CD4-positive, alpha-beta memory T cell (primary cell): ENCODE data around the gene ANKRD10. TPM values are rescaled to one million over a fixed set of nuclear protein-coding genes. Genes with fewer than 3 reads are reported as not detected.

Source experiments
- CTCF ChIA-PET: fragments of 350-600 bp; sonication (Branson Sonifier 250); formaldehyde crosslinking; loops from one replicate; lab custom pipeline; 2021; ENCODE audit warnings: inconsistent platforms; ENCODE audit not compliant: partially characterized antibody; lab: Charles Lee
- POLR2A ChIA-PET: fragments of 350-600 bp; sonication (Branson Sonifier 250); formaldehyde crosslinking; loops from one replicate; lab custom pipeline; 2021; ENCODE audit not compliant: partially characterized antibody; lab: Charles Lee
- DNase-seq, 5 donors: peaks; one replicate each; pipeline versions ENCODE4 v3.0.0 to v3.0.0-alpha.2; 2020 to 2022; ENCODE audit warnings: mixed read lengths in 1 of 5
- H3K27ac ChIP-seq: one replicate; pipeline ENCODE4 v1.7.0; 2013; ENCODE audit warnings: low read depth, low read length
- H3K27me3 ChIP-seq: 2 replicates; pipeline ENCODE4 v1.7.0; 2013; ENCODE audit warnings: mild to moderate bottlenecking, low read length, moderate library complexity; ENCODE audit not compliant: insufficient read depth
- H3K36me3 ChIP-seq: 2 replicates; pipeline ENCODE4 v1.7.0; 2013; ENCODE audit warnings: mild to moderate bottlenecking, low read length, moderate library complexity; ENCODE audit not compliant: insufficient read depth
- H3K4me1 ChIP-seq: 2 replicates; pipeline ENCODE4 v1.7.0; 2013; ENCODE audit warnings: mild to moderate bottlenecking, low read length, moderate library complexity; ENCODE audit not compliant: insufficient read depth
- H3K4me3 ChIP-seq, 2 donors: one replicate each; pipeline ENCODE4 v1.7.0; 2013; ENCODE audit warnings: low read length in 2 of 2, mild to moderate bottlenecking in 1 of 2
- H3K9me3 ChIP-seq, 2 donors: one replicate each; pipeline ENCODE4 v1.7.0; 2013; ENCODE audit warnings: low read length in 2 of 2, control low read depth in 1 of 2; ENCODE audit not compliant: control insufficient read depth in 1 of 2
- H3K27ac Mint-ChIP-seq, 7 donors: one replicate each; pipeline ENCODE4 v1.8.0; 2020 to 2021; ENCODE audit warnings: mixed read lengths in 7 of 7, mild to moderate bottlenecking in 6 of 7, inconsistent platforms in 3 of 7, moderate library complexity in 3 of 7
- H3K27me3 Mint-ChIP-seq, 2 donors: one replicate each; pipeline ENCODE4 v1.8.0; 2020 to 2021; ENCODE audit warnings: mixed read lengths in 2 of 2
- H3K36me3 Mint-ChIP-seq, 2 donors: one replicate each; pipeline ENCODE4 v1.8.0; 2020 to 2021; ENCODE audit warnings: mixed read lengths in 2 of 2, inconsistent platforms in 1 of 2, mild to moderate bottlenecking in 1 of 2
- H3K4me1 Mint-ChIP-seq, 4 donors: one replicate each; pipeline ENCODE4 v1.8.0; 2020 to 2021; ENCODE audit warnings: mixed read lengths in 4 of 4, mild to moderate bottlenecking in 1 of 4
- H3K4me3 Mint-ChIP-seq, 8 donors: one replicate each; pipeline ENCODE4 v1.8.0; 2020 to 2021; ENCODE audit warnings: mixed read lengths in 8 of 8, mild to moderate bottlenecking in 7 of 8, moderate library complexity in 6 of 8, inconsistent platforms in 3 of 8
- H3K9me3 Mint-ChIP-seq, 8 donors: one replicate each; pipeline ENCODE4 v1.8.0; 2020 to 2021; ENCODE audit warnings: mixed read lengths in 8 of 8, mild to moderate bottlenecking in 5 of 8, inconsistent platforms in 3 of 8, moderate library complexity in 1 of 8
- intact Hi-C: fragments of 100-400 bp; cut with micrococcal nuclease; formaldehyde crosslinking; loops from one replicate; pipeline ENCODE4 v1.15.1; 2023
- polyA plus RNA-seq, 2 donors: library from polyadenylated mRNA; unstranded; fragments of 300-500 nt; fragmentation: Illumina TruSeq; gene quantifications; one replicate each; pipeline ENCODE4 v1.2.3, GENCODE V29; 2021
- total RNA-seq, 2 experiments: library from RNA; stranded (reverse); gene quantifications; one replicate each; pipeline ENCODE4 v1.2.3, GENCODE V29; 2021

ANKRD10 gene
- total and polyA plus RNA-seq, 4 experiments from 2014 or later, result 53.0 to 140 (median 95.3) TPM

DNA sequence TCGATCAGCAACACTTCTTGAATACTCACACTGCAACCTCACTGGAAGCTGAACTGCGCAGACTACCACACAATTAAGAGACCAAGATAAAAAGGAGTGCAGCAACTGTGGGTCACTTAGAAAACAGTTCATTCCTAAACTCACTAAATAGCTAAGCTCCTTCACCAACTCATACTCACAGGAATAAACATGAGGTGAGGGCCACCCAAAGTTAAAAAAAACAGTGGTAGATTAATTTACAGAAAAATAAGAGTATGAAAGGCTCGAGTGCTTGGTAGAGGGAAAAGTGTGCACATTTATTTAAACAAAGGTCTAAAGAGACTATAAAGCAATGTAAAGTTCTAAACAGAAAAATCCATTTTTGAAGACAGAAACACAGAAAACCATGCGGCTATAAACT is 7.6 kb downstream of the ANKRD10 start:
- no peak overlapping the region for H3K4me3 ChIP-seq
- H3K27ac ChIP-seq, result no peak overlapping the region
- Mint-ChIP-seq H3K36me3 (peaks cover 29 to 66% of the 10 kb centered on the region in 2 donors), H3K9me3 (no peaks in the 10 kb centered on the region), H3K27me3 (no peaks in the 10 kb centered on the region), H3K4me3 (no peak overlapping the region), H3K27ac (no peak overlapping the region), H3K4me1 (peaks cover 44 to 65% (median 53%) of the 10 kb centered on the region in 4 donors)
- intact Hi-C loops, result no loop called here
- POLR2A ChIA-PET, result no interaction called here
- H3K9me3 ChIP-seq, result no peaks in the 10 kb centered on the region
- H3K27me3 ChIP-seq, result no peaks in the 10 kb centered on the region
- H3K4me1 ChIP-seq, result peaks cover 37% of the 10 kb centered on the region
- CTCF ChIA-PET, result interaction anchor here (1.4 kb wide), 1 partner anchor 8 kb away, joined by 3 read pairs; no protein-coding TSS in a partner anchor
- DNase-seq, result no peak
- H3K36me3 ChIP-seq, result peaks cover 23% of the 10 kb centered on the region

DNA sequence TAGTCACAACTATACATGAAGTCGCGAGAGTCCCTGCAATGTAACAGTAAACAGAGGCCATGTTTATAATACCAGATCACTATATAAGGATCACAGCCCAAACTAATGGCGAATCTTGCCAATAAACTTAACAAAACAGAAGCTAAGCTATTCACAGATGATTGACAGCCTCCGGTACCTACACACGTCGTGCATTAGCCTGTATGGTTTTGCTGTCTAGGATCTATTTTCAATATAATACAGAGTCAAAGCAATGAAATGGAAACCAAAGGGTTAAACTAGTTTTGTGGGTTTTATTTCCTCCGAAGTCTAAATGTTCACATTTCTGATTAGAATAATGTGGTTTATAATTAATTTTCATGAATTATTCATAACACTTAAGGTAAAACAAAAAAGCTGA is 10.1 kb downstream of the ANKRD10 start:
- Histone ChIP-seq H3K36me3 (peaks cover 17% of the 10 kb centered on the region), H3K4me1 (peaks cover 14% of the 10 kb centered on the region), H3K27ac (no peak overlapping the region), H3K4me3 (no peak overlapping the region), H3K9me3 (no peaks in the 10 kb centered on the region), H3K27me3 (no peaks in the 10 kb centered on the region)
- intact Hi-C loops, result no loop called here
- no peak for DNase-seq
- no peak overlapping the region for H3K4me3 Mint-ChIP-seq
- ChIA-PET CTCF (interaction anchor here (1.8 kb wide), 1 partner anchor 11 kb away, joined by 10 read pairs; no protein-coding TSS in a partner anchor), POLR2A (interaction anchor here (1.8 kb wide), 1 partner anchor 11 kb away, joined by 6 read pairs; no protein-coding TSS in a partner anchor)
- H3K9me3 Mint-ChIP-seq, result no peaks in the 10 kb centered on the region
- peaks cover 28 to 42% (median 34%) of the 10 kb centered on the region in 4 donors for H3K4me1 Mint-ChIP-seq
- H3K27ac Mint-ChIP-seq, result no peak overlapping the region
- H3K27me3 Mint-ChIP-seq, result no peaks in the 10 kb centered on the region
- peaks cover 26 to 66% of the 10 kb centered on the region in 2 donors for H3K36me3 Mint-ChIP-seq

DNA sequence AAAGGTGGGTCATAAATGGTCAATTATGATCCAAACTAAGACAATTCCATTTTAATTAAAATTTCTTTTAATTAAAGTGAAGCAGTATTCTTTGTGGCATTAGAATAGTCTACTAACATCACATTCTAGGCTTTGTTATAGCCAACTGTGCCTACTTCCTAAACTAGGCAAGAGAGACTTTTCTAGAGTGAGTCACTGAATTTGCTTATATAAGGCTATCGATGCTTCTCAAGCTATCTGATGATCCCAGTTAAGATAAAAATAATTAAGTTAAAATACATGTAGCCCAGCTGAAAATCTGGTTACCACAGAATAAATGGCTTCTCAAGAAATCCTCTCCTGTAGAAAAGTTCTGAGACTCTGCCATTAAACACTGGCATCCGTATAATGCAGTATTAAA is 12.5 kb downstream of the ANKRD10 start:
- intact Hi-C loops, result no loop called here
- no peaks in the 10 kb centered on the region for H3K4me1 ChIP-seq
- no peak overlapping the region for H3K27ac Mint-ChIP-seq
- H3K9me3 Mint-ChIP-seq, result no peaks in the 10 kb centered on the region
- no peaks in the 10 kb centered on the region for H3K27me3 Mint-ChIP-seq
- DNase-seq, result no peak
- no peak overlapping the region for H3K4me3 ChIP-seq
- peaks cover 10% of the 10 kb centered on the region for H3K36me3 ChIP-seq
- POLR2A ChIA-PET, result no interaction called here
- no peaks in the 10 kb centered on the region for H3K9me3 ChIP-seq
- no peak overlapping the region for H3K27ac ChIP-seq
- H3K27me3 ChIP-seq, result no peaks in the 10 kb centered on the region
- H3K4me1 Mint-ChIP-seq, result peaks cover 12 to 20% (median 18%) of the 10 kb centered on the region in 4 donors
- no peak overlapping the region for H3K4me3 Mint-ChIP-seq
- H3K36me3 Mint-ChIP-seq, result peaks cover 24 to 55% of the 10 kb centered on the region in 2 donors
- CTCF ChIA-PET, result no interaction called here

DNA sequence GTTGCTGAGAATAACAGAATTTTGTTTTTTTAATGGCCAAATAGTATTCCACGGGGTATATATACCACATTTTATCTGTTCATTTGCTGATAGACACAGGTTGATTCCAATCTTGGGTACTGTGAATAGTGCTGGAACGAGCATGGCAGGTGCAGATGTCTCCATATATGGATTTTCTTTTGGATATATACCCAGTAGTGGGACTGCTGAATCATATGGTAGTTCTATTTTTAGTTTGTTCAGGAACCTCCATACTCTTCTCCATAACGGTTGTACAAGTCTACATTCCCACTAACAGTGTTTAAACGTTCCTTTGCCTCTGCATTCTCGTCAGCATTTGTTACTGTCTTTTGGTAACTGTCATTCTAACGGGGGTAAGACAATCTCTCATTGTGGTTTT is 17.3 kb downstream of the ANKRD10 start:
- Histone ChIP-seq H3K27ac (no peak overlapping the region), H3K4me3 (no peak overlapping the region), H3K4me1 (no peaks in the 10 kb centered on the region), H3K27me3 (no peaks in the 10 kb centered on the region), H3K9me3 (no peaks in the 10 kb centered on the region), H3K36me3 (peaks cover 17% of the 10 kb centered on the region)
- Mint-ChIP-seq H3K4me3 (peak overlapping the region in 1 of 8 donors; percentile 43), H3K27me3 (no peaks in the 10 kb centered on the region), H3K36me3 (peaks cover 16 to 45% of the 10 kb centered on the region in 2 donors), H3K4me1 (peaks cover 0 to 6% (median 1%) of the 10 kb centered on the region in 4 donors), H3K27ac (peak overlapping the region in 2 of 7 donors; percentile 14 to 29), H3K9me3 (peaks cover 0 to 1% (median 0%) of the 10 kb centered on the region in 8 donors)
- intact Hi-C loops, result no loop called here
- ChIA-PET CTCF (no interaction called here), POLR2A (no interaction called here)
- DNase-seq, result no peak

DNA sequence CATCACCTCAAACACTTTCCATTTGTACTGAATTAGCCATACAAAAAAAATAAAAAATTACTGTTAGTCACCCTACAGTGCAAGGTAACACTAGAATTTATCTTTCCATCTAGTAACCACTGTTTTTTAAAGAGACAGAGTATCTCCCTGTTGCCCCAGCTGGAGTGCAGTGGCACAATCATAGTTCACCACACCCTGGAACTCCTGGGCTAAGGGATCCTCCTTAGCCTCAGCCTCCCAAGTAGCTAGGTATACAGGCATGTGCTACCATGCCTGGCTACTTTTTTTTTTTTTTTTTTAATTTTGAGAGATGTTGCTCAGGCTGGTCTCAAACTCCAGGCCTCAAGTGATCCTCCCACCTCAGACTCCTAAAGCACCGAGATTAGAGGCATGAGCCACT is 17.9 kb downstream of the ANKRD10 start:
- Histone ChIP-seq H3K27ac (no peak overlapping the region), H3K27me3 (no peaks in the 10 kb centered on the region), H3K36me3 (peaks cover 19% of the 10 kb centered on the region), H3K9me3 (no peaks in the 10 kb centered on the region), H3K4me1 (no peaks in the 10 kb centered on the region), H3K4me3 (no peak overlapping the region)
- peaks cover 0 to 6% (median 1%) of the 10 kb centered on the region in 4 donors for H3K4me1 Mint-ChIP-seq
- intact Hi-C loops, result no loop called here
- H3K4me3 Mint-ChIP-seq, result no peak overlapping the region
- ChIA-PET CTCF (no interaction called here), POLR2A (no interaction called here)
- no peak for DNase-seq
- peaks cover 0 to 1% (median 0%) of the 10 kb centered on the region in 8 donors for H3K9me3 Mint-ChIP-seq
- no peaks in the 10 kb centered on the region for H3K27me3 Mint-ChIP-seq
- H3K27ac Mint-ChIP-seq, result no peak overlapping the region
- peaks cover 18 to 47% of the 10 kb centered on the region in 2 donors for H3K36me3 Mint-ChIP-seq

DNA sequence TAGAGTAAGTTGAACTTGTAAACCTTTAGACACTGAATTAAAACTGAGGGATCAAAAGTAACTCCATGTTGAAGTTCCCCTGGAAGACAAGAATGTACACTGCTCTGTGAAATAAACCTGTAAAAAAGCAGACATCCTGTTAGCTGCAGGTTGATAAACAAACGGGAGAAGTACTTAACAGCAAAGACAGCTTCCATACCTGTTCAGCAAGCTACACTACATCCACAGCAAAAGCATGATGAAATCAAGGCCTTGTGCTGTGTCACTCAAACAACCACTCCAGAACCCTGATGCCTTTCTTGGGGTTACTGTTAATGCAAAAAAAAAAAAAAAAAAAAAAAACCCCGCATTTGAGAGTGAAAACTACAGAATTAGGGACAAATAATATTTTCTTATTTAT is 20.8 kb downstream of the ANKRD10 start:
- peaks cover 0 to 1% (median 0%) of the 10 kb centered on the region in 8 donors for H3K9me3 Mint-ChIP-seq
- H3K4me1 Mint-ChIP-seq, result peaks cover 0 to 4% (median 1%) of the 10 kb centered on the region in 4 donors
- POLR2A ChIA-PET, result interaction anchor here (1.2 kb wide), 1 partner anchor 21 kb away, joined by 3 read pairs; no protein-coding TSS in a partner anchor
- Histone ChIP-seq H3K4me1 (no peaks in the 10 kb centered on the region), H3K27ac (no peak overlapping the region), H3K36me3 (peaks cover 19% of the 10 kb centered on the region), H3K9me3 (no peaks in the 10 kb centered on the region), H3K4me3 (no peak overlapping the region), H3K27me3 (no peaks in the 10 kb centered on the region)
- CTCF ChIA-PET, result interaction anchor here (0.6 to 0.7 kb wide), 2 partner anchors 18 to 1933 kb away, joined by 3 to 4 read pairs; no protein-coding TSS in a partner anchor
- no peak overlapping the region for H3K4me3 Mint-ChIP-seq
- H3K36me3 Mint-ChIP-seq, result peaks cover 25 to 39% of the 10 kb centered on the region in 2 donors
- DNase-seq, result no peak
- H3K27me3 Mint-ChIP-seq, result no peaks in the 10 kb centered on the region
- intact Hi-C loops, result no loop called here
- H3K27ac Mint-ChIP-seq, result no peak overlapping the region

DNA sequence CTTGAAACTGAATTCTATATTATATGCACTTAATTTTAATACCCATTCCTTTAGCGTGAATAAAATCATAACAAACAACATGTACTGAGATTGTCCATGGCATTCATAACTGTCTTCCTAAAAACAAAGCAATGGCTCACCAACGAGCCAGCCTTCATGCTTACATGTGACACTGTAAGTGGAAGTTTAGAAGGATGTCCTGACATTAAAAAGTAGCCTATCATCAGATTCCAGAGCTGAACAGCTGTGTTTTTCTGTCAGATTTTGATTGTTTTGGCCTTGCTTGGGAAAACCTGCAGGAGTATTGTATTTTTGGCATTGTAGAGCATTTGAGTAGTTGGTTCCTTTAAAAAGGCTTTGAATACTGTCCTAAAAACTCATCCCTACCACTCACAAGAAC is 21.3 kb downstream of the ANKRD10 start:
- Histone ChIP-seq H3K36me3 (peaks cover 19% of the 10 kb centered on the region), H3K4me1 (no peaks in the 10 kb centered on the region), H3K27ac (no peak overlapping the region), H3K27me3 (no peaks in the 10 kb centered on the region), H3K4me3 (no peak overlapping the region), H3K9me3 (no peaks in the 10 kb centered on the region)
- intact Hi-C loops, result no loop called here
- H3K27me3 Mint-ChIP-seq, result no peaks in the 10 kb centered on the region
- peaks cover 0 to 4% (median 1%) of the 10 kb centered on the region in 4 donors for H3K4me1 Mint-ChIP-seq
- peaks cover 25 to 41% of the 10 kb centered on the region in 2 donors for H3K36me3 Mint-ChIP-seq
- ChIA-PET CTCF (no interaction called here), POLR2A (no interaction called here)
- H3K27ac Mint-ChIP-seq, result no peak overlapping the region
- H3K4me3 Mint-ChIP-seq, result no peak overlapping the region
- peaks cover 0 to 1% (median 0%) of the 10 kb centered on the region in 8 donors for H3K9me3 Mint-ChIP-seq
- DNase-seq, result no peak
